Brain pericyte (primary cell): ENCODE data around the gene CACNG5.
"Not testable (repeated sequence)": the region's sequence is repeated elsewhere in the genome, so short reads cannot be mapped to it uniquely, and the experiment has no call there.

Experiments used
- DNase-seq: peaks from one replicate; pipeline ENCODE4 v3.0.0-alpha.2; 2012; ENCODE audit warnings: low read depth, low spot score

The CACNG5 gene

DNA sequence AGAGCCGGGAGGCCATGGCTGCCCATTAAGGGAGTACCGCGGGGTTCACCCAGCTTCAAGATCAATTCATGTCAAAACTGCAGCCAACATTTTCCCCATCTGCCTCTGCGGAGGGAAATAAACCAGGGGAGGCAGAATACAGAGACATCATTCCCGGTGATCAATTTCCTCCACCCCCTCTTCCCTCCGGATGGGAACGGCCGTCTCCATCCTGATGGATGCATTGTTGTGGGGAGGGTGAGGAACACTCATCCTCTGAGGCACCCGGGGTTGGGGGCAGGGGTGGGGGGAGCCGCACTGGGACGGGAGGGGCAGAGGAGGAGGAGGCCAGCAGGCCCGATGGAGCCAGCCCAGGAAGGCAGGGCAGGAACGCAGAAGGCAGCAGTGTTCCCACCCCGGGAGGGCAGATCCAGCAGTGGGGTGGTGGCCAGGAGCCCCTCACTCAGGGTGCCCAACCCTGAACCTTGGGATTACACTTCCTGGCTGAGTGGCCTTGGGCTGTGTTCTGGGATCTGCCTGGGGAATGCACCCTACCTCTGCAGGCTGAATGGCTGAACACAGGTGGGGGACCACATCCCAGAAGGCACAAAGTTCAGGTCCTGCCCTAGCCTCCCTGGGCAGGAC, 14.2 kb downstream of the CACNG5 start:
- DNase-seq, result no peak

- DNase-seq, result no peak
Measured at GRCh38 chr17:66849851-66850580, 15.1 kb downstream of the CACNG5 start.

- no peak for DNase-seq
Measured at GRCh38 chr17:66850692-66851091, 15.8 kb downstream of the CACNG5 start.

GRCh38 chr17:66855204-66855603, 20.3 kb downstream of the CACNG5 start:
- DNase-seq, result no peak

DNA sequence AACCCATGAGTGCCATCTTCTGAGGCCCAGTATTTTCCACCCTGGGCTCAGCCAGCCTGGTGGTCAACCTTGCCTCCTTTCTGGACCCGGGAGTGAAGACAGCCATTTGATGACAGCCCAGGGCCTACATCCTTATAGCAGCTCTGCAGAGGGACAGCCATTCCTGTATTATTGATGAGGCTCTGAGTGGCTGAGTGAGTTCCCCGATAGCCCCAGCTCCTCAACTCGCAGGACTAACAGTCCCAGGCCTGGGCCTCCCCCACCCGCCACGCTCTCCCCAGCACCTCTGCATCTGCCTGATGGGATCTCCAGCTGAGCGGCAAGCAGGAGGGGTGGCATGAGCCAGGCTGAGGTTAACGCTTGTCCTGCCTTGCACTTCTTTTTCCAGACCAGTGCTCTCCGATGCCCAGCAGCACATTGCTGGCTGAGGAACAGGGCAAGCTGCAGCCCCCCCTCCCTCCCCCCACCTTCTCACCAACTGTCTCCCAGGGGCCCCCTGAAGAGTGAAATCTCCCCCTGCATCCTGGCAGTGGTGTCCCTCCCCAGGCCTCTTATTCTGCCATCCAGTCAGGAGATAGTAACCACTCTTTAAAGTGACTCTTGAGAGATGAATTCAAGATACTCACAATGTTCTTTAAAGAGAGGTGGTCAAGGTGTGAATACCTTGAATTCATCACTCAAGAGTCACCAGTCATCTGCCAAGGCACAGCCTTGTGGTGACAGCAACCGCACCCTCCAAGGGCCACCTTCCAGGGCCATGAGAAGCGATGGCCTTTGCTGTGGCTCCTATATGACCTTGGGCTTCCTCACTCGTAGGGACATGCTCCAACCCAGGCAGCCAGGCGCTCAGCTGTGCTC, 23.5 kb downstream of the CACNG5 start:
- DNase-seq, result no peak

GRCh38 chr17:66859353-66859752, 24.4 kb downstream of the CACNG5 start:
- DNase-seq, result no peak

DNA sequence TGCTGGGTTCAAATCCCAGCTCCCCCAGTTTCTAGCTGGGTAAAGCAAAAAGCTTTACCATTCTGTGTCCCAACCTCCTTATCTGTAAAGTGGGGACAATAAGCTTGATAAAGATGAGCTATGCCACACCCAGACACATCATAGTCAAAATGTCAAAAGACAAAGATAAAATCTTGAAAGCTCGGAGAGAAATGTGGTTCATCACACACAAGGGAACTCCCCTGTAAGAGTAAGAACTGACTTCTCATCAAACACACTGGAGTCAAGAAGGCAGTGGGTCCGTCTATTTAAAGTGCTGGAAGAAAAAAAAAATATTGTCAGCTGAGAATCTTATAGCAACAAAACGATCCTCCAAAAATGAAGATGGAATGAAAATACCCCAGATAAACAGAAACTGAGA, 25.3 kb downstream of the CACNG5 start:
- no peak for DNase-seq

- DNase-seq, result no peak
Measured at GRCh38 chr17:66863820-66864219, 28.9 kb downstream of the CACNG5 start.

DNA sequence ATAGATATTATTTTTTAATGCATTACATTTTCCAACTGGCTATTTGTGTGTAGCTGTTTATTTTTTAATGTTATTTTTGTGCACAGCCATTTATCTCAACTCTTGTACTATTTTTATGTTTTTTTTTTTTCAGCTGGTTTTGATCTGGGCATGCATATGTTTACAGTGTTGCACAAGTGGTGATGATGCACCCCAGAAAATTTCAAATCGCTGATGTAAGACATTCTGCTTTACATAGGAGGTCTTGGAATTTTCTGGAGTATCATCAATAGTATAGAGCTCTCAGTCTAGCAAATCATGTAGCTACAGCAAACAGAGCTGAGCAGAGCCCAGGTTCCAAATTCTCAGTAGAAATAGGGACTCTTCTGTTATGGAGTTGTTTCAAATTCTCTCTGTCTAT, 30.2 kb downstream of the CACNG5 start:
- no peak for DNase-seq

- no peak for DNase-seq
Measured at GRCh38 chr17:66873962-66874361, 39.0 kb downstream of the CACNG5 start.

- no peak for DNase-seq
Measured at GRCh38 chr17:66884931-66885330, 50.0 kb downstream of the CACNG5 start.

DNA sequence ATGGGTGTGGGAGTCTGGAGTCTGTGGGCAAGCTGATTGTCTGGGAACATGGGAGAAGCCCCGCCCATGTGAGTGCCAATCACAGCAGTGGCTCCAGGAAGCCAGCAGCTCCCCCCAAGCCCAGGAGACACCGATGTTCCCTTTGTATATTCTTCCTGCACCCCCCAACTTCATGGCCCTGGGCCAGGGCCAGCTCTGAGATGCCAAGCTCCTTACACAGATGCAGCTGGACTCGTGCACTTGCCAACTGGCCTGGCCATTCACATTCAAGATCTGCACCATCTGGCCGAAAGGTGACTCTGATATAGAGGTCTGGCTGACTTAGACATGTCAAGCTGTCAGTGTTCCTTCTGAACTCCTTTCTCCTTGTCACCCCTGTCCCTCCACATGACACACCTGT, 50.5 kb downstream of the CACNG5 start:
- DNase-seq, result no peak

- no peak for DNase-seq
Measured at GRCh38 chr17:66889480-66890230, 54.7 kb downstream of the CACNG5 start.

GRCh38 chr17:66892246-66892645, 57.3 kb downstream of the CACNG5 start:
- no peak for DNase-seq

DNA sequence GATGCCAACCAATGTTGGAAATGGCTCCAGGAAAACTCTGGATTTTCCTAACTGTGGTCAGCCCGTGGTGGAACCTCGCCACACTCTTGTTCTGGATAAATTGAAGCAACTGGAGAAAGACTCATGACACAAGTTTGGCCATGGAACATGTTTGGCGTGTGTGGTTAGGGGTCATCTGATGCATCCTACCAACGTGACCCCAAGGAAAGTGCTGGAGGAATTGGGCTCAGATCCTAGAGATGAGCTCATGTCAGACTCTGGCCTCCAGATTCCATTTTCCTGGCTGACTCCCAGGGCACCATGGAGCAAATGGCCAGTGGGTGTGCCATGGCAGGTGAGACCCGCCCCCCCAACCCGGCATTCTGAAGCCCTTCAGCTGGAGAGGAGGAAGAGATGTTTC, 58.5 kb downstream of the CACNG5 start:
- no peak for DNase-seq

DNA sequence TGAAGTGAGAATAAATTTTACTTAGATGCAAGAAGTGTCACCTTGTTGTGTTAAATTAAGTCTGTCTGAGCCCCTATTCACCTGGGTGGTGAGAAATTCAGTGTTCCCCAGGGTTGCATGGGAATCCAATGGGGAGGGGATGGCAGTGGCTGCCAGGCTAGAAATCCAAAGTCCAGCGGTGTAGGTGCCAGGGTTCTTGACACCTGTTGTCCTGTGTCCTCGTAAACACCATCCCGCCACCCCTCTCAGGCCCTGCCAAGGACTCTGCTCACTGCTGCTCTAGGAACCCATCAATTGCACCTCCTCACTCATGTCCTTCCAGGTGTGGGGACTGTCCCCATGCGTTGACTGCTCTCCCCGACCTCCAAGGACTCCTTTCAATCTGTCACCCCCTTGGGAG, 58.9 kb downstream of the CACNG5 start:
- no peak for DNase-seq

- no peak for DNase-seq
Measured at GRCh38 chr17:66897141-66897540, 62.2 kb downstream of the CACNG5 start.

DNA sequence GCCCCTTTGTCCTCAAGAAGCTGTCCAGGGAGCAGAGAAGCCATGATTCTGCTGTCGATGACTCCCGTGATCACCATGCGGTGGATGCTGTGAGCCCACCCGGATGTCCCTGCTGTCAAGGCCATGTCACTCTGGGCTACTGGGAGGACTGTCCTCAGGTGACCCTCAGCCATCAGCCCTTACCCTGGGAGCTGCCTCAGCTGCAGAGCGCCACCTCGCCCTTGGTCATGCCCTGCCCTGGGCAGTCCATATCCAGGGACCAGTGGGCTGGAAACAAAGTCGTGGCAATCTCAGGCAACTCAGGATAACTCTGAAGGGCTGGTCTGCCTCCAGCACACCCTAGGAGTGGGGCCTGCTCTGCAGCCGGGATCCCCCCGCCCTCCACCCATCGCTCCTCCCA, 63.6 kb downstream of the CACNG5 start:
- no peak for DNase-seq

- DNase-seq, result no peak
Measured at GRCh38 chr17:66900126-66901010, 65.5 kb downstream of the CACNG5 start.

DNA sequence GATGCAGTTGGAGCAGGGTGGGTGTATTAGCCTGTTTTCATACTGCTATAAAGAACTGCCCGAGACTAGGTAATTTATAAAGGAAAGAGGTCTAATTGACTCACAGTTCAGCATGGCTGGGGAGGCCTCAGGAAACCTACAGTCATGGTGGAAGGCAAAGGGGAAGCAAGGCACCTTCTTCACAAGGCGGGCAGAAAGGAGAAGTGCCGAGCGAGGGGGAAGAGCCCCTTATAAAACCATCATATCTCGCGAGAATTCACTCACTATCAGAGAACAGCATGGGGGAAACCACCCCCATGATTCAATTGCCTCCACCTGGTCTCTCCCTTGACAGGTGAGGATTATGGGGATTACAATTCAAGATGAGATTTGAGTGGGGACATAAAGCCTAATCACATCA, 68.4 kb downstream of the CACNG5 start:
- not testable (repeated sequence) for DNase-seq

- no peak for DNase-seq
Measured at GRCh38 chr17:66903781-66904180, 68.9 kb downstream of the CACNG5 start.
